22Rv1 (cell line): Measurements from ENCODE around the gene KIF12.

Experiments used
- H3K27ac ChIP-seq: fragments of 450-650 bp; 2 replicates; pipeline ENCODE4 v1.5.1; 2017
- ZFX ChIP-seq: fragments of 450-650 bp; IDR thresholded peaks from 2 replicates; pipeline ENCODE4 v1.6.1; 2017; ENCODE audit warnings: antibody characterized with exemption, borderline replicate concordance
- TF ChIP-seq, protein P1 (sequence below): fragments of 450-650 bp; IDR thresholded peaks from 2 replicates; pipeline ENCODE4 v1.5.1; 2017; ENCODE audit warnings: mild to moderate bottlenecking

The KIF12 gene

DNA sequence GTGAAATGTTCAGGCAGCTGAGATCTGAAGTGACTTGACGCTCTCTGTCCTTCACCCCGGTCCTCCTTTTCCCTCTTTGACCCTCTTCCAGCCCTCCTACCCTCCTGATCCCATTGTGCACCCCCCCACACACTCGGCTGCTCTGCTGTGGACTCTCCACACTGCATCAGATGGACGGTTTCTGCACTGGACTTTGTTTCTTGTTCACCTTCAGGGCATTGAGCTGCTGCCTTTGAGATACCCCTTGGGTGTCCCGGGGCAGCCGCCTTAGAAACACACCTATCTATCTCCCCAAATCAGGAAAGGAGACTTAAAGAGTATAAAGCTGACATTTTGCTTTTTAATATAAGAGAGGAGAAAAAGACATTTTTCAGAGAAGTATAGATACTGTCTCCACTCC lies 48.4 kb downstream of the KIF12 start:
- H3K27ac ChIP-seq: no peak overlapping the region
- no peak for TF ChIP-seq ZFX
- TF ChIP-seq, protein P1, sequence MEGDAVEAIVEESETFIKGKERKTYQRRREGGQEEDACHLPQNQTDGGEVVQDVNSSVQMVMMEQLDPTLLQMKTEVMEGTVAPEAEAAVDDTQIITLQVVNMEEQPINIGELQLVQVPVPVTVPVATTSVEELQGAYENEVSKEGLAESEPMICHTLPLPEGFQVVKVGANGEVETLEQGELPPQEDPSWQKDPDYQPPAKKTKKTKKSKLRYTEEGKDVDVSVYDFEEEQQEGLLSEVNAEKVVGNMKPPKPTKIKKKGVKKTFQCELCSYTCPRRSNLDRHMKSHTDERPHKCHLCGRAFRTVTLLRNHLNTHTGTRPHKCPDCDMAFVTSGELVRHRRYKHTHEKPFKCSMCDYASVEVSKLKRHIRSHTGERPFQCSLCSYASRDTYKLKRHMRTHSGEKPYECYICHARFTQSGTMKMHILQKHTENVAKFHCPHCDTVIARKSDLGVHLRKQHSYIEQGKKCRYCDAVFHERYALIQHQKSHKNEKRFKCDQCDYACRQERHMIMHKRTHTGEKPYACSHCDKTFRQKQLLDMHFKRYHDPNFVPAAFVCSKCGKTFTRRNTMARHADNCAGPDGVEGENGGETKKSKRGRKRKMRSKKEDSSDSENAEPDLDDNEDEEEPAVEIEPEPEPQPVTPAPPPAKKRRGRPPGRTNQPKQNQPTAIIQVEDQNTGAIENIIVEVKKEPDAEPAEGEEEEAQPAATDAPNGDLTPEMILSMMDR: no peak

DNA sequence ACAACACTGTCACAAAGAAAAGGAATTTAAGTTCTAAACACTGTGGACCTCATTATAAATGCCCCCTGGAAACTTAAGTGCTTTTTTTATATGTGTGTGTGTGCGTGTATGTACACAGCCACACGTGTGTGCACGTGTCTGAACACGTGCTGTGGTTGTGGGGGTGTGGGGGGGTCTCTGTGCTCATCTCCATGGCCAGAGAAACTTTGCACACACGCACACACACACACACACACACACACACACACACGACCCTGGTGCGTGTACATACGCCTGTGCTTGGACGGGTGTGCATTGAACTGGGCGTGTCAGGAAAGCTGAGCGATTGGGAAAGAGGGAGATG lies 48.9 kb downstream of the KIF12 start:
- TF ChIP-seq, protein P1: no peak
- TF ChIP-seq ZFX: no peak
- H3K27ac ChIP-seq: no peak overlapping the region

DNA sequence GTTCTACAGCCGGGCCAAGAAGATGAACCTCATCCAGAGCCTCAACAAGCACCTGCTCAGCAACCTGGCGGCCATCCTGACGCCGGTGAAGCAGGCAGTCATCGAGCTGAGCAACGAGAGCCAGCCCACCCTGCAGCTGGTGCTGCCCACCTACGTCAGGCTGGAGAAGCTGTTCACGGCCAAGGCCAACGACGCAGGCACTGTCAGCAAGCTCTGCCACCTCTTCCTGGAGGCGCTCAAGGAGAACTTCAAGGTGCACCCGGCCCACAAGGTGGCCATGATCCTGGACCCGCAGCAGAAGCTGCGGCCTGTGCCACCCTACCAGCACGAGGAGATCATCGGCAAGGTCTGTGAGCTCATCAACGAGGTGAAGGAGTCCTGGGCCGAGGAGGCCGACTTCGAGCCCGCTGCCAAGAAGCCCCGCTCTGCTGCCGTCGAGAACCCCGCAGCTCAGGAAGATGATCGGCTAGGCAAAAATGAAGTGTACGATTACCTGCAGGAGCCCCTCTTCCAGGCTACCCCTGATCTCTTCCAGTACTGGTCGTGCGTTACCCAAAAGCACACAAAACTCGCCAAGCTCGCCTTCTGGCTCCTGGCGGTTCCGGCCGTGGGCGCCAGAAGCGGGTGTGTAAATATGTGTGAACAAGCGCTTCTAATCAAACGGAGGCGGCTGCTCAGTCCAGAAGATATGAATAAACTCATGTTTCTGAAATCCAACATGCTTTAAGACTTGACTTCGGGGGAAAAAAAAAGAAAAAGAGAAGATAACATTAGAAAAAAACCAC lies 49.5 kb downstream of the KIF12 start:
- TF ChIP-seq ZFX: no peak
- TF ChIP-seq, protein P1: no peak
- no peak overlapping the region for H3K27ac ChIP-seq

DNA sequence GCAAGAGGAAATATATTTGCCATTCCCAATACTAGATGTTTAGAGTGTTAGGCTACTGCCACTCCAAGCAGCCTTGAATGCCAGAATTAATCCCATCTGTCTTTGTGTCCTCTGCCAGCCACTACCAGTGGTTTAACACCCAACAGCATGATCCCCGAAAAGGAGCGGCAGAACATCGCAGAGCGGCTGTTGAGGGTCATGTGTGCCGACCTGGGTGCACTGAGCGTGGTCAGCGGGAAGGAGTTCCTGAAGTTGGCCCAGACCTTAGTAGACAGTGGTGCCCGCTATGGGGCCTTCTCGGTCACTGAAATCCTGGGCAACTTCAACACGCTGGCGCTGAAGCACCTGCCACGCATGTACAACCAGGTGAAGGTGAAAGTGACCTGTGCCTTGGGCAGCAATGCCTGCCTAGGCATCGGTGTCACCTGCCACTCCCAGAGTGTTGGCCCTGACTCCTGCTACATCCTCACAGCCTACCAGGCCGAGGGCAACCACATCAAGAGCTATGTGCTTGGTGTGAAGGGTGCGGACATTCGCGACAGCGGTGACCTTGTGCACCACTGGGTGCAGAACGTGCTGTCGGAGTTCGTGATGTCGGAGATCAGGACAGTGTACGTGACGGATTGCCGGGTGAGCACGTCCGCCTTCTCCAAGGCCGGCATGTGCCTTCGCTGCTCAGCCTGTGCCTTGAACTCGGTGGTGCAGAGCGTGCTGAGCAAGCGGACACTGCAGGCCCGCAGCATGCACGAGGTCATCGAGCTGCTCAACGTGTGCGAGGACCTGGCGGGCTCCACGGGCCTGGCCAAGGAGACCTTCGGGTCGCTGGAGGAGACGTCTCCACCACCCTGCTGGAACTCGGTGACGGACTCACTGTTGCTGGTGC lies 50.3 kb downstream of the KIF12 start:
- TF ChIP-seq, protein P1: no peak
- TF ChIP-seq ZFX: no peak
- H3K27ac ChIP-seq: no peak overlapping the region

DNA sequence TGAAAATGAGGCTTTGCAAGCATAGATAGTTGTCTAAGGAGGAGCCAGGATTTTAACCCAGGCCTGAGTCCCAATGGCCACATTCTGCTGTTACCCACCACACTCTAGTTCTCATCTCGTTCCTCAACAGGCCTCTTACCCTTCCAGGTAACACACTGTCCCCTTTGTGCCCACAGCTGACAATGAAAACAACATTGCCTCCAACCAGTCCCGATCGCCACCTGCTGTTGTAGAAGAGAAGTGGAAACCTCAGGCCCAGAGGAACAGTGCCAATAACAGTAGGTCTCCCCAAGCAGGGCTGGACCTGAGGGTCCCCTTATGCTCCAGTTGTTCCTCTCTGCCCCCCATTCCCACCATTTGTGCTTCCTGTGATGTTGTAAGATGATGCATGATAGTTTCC lies 51.4 kb downstream of the KIF12 start:
- H3K27ac ChIP-seq: no peak overlapping the region; the same call in 1 of the 2 replicates
- TF ChIP-seq, protein P1: peak; percentile 37; the same call in 1 of the 2 replicates
- TF ChIP-seq ZFX: no peak

DNA sequence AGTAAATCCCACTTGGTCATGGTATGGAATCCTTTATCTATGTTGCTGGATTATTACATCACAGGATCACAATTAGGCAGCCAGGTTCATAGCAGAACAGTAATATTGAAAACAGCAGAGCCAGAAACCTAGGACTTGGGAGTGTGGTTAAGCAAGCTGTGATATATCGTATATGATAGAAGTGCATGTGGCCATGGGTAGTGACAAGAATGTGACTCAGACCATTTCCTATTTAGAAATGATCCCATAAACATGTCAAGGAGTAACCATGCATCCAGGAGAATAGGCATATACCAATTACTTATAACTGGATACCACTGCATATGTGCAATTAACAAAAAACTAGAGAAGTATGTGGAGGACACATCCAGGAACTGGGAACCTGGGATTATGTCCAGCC lies 52.2 kb downstream of the KIF12 start:
- no peak overlapping the region; the same call in 1 of the 2 replicates for H3K27ac ChIP-seq
- TF ChIP-seq ZFX: no peak
- TF ChIP-seq, protein P1: no peak
